Liver (tissue), 9 donors: ENCODE data around the gene KCNIP1. TPM values are rescaled to one million over a fixed set of nuclear protein-coding genes. Genes with fewer than 3 reads are reported as not detected.

Source experiments
- DNase-seq: peaks from one replicate; pipeline ENCODE4 v3.0.0-alpha.2; 2017; ENCODE audit warnings: low spot score
- H3K27ac ChIP-seq, 2 donors: one replicate each; pipeline ENCODE4 v1.7.0; 2013; ENCODE audit warnings: inconsistent platforms in 2 of 2, low read length in 2 of 2, control low read depth in 1 of 2, low read depth in 1 of 2, mild to moderate bottlenecking in 1 of 2
- H3K27me3 ChIP-seq, 4 donors: one replicate each; pipeline versions ENCODE4 v1.6.1 to v1.7.0; 2013; ENCODE audit warnings: low read length in 3 of 4, inconsistent platforms in 1 of 4, mild to moderate bottlenecking in 1 of 4, moderate library complexity in 1 of 4; ENCODE audit not compliant: control insufficient read depth in 4 of 4, insufficient read depth in 4 of 4
- H3K36me3 ChIP-seq, 4 donors: one replicate each; pipeline versions ENCODE4 v1.6.1 to v1.7.0; 2013; ENCODE audit warnings: low read length in 3 of 4, mild to moderate bottlenecking in 3 of 4, low read depth in 1 of 4, moderate library complexity in 1 of 4; ENCODE audit not compliant: control insufficient read depth in 4 of 4, insufficient read depth in 3 of 4
- H3K4me1 ChIP-seq, 4 donors: one replicate each; pipeline versions ENCODE4 v1.6.1 to v1.7.0; 2013; ENCODE audit warnings: low read length in 3 of 4, mild to moderate bottlenecking in 3 of 4, moderate library complexity in 1 of 4; ENCODE audit not compliant: control insufficient read depth in 4 of 4, insufficient read depth in 4 of 4
- H3K4me3 ChIP-seq, 3 donors: one replicate each; pipeline versions ENCODE4 v1.6.1 to v1.7.0; 2013; ENCODE audit warnings: low read length in 3 of 3, control low read depth in 1 of 3, low read depth in 1 of 3, mild to moderate bottlenecking in 1 of 3
- H3K9ac ChIP-seq, 2 donors: one replicate each; pipeline ENCODE4 v1.7.0; 2013; ENCODE audit warnings: low read length in 2 of 2, mild to moderate bottlenecking in 2 of 2, moderate library complexity in 2 of 2, control low read depth in 1 of 2, low read depth in 1 of 2
- H3K9me3 ChIP-seq, 4 donors: one replicate each; pipeline versions ENCODE4 v1.6.1 to v1.7.0; 2013; ENCODE audit warnings: low read length in 3 of 4; ENCODE audit not compliant: control insufficient read depth in 4 of 4
- GABPA ChIP-seq, 2 donors: IDR thresholded peaks in 1 of 2; conservative IDR thresholded peaks in 1 of 2; 2 replicates each; pipeline ENCODE4 v1.6.1; 2016; ENCODE audit warnings: antibody characterized with exemption in 2 of 2, mild to moderate bottlenecking in 1 of 2, moderate library complexity in 1 of 2
- HNF4A ChIP-seq, 2 donors: conservative IDR thresholded peaks; 2 replicates each; pipeline ENCODE4 v1.6.1; 2016; ENCODE audit warnings: antibody characterized with exemption in 2 of 2, mild to moderate bottlenecking in 2 of 2
- RAD21 ChIP-seq, 2 donors: IDR thresholded peaks; 2 replicates each; pipeline ENCODE4 v1.6.1; 2016; ENCODE audit warnings: antibody characterized with exemption in 2 of 2, mild to moderate bottlenecking in 2 of 2
- WGBS: extraction: QIAGEN DNeasy Blood & Tissue Kit; methylation state at CpG from one replicate; pipeline ENCODE4 v1.1.7; 2013; 5-methylcytosine and 5-hydroxymethylcytosine counted together
- polyA plus RNA-seq, 2 donors: library from polyadenylated mRNA; stranded (reverse) in 1 of 2; unstranded in 1 of 2; fragments of 200-250 nt in 1 of 2; fragments of >200 nt in 1 of 2; fragmentation: Nextera tagmentation in 1 of 2; extraction: Ambion mirVana in 1 of 2; gene quantifications; one replicate each; pipeline versions ENCODE4 v1.2.1 to v1.2.3, GENCODE V29; 2013 to 2015
- total RNA-seq, 2 donors: library from RNA; depleted of rRNA; stranded (reverse); fragments of >200 nt; gene quantifications; one replicate each; pipeline ENCODE4 v1.2.3, GENCODE V29; 2014
- TF ChIP-seq, protein P1 (sequence below): IDR thresholded peaks from 2 replicates; pipeline ENCODE4 v1.6.1; 2016; ENCODE audit warnings: antibody characterized with exemption, mild to moderate bottlenecking
- TF ChIP-seq, protein P2 (sequence below): fragments of 150-350 bp; IDR thresholded peaks from 2 replicates; pipeline ENCODE4 v1.5.1; 2017; ENCODE audit warnings: improper control_type of control experiment, low read depth, low read length; ENCODE audit not compliant: missing input control
- TF ChIP-seq, protein P3 (sequence below): IDR thresholded peaks from 2 replicates; pipeline ENCODE4 v1.6.1; 2016; ENCODE audit warnings: antibody characterized with exemption
- TF ChIP-seq, protein P4 (sequence below): IDR thresholded peaks from 2 replicates; pipeline ENCODE4 v1.6.1; 2016; ENCODE audit warnings: antibody characterized with exemption
- donor health status: healthy.
- donor health status: healthy.
- donor health status: healthy.
- donor health status: healthy.
- donor health status: healthy.

KCNIP1 gene
- total and polyA plus RNA-seq, 4 donors: 0.08 to 0.23 TPM; not detected in 2

DNA sequence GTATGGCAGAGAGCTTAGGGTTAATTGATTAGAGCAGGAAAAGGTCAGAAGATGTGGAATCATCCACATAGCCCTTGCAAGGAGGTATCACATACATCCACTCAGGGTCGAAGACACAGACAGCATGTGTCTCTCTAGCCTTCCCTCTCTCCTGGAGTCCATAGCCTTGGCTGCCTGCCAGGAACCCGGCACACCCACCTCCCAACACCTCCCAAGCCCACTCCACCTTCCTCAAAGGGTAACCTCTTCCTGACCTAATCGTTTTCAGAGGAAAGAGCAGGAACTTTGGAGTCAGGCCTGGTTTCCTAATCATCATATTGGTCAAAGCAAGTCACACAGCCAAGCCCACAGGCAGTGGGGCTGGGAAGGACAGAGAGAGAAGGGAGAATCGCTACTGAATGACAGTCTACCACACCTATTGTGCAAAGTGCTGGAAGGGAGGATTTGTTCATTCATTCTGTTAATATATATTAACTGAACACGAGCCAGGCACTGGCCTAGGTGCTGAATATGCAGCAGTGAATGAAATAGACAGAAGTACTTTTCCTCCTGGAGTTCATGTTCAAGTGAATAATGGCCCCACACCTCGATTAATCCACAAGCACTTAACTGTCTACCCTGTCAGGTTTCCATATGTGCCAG lies 107.8 kb downstream of the KCNIP1 start:
- Histone ChIP-seq H3K4me3 (no peak overlapping the region), H3K27me3 (peaks cover 0 to 3% (median under 1%) of the 10 kb centered on the region in 4 donors), H3K4me1 (no peaks in the 10 kb centered on the region), H3K27ac (no peak overlapping the region), H3K36me3 (no peaks in the 10 kb centered on the region), H3K9me3 (no peaks in the 10 kb centered on the region), H3K9ac (no peak overlapping the region)
- TF ChIP-seq, protein P1, sequence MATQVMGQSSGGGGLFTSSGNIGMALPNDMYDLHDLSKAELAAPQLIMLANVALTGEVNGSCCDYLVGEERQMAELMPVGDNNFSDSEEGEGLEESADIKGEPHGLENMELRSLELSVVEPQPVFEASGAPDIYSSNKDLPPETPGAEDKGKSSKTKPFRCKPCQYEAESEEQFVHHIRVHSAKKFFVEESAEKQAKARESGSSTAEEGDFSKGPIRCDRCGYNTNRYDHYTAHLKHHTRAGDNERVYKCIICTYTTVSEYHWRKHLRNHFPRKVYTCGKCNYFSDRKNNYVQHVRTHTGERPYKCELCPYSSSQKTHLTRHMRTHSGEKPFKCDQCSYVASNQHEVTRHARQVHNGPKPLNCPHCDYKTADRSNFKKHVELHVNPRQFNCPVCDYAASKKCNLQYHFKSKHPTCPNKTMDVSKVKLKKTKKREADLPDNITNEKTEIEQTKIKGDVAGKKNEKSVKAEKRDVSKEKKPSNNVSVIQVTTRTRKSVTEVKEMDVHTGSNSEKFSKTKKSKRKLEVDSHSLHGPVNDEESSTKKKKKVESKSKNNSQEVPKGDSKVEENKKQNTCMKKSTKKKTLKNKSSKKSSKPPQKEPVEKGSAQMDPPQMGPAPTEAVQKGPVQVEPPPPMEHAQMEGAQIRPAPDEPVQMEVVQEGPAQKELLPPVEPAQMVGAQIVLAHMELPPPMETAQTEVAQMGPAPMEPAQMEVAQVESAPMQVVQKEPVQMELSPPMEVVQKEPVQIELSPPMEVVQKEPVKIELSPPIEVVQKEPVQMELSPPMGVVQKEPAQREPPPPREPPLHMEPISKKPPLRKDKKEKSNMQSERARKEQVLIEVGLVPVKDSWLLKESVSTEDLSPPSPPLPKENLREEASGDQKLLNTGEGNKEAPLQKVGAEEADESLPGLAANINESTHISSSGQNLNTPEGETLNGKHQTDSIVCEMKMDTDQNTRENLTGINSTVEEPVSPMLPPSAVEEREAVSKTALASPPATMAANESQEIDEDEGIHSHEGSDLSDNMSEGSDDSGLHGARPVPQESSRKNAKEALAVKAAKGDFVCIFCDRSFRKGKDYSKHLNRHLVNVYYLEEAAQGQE: peak; percentile 21
- TF ChIP-seq, protein P2, sequence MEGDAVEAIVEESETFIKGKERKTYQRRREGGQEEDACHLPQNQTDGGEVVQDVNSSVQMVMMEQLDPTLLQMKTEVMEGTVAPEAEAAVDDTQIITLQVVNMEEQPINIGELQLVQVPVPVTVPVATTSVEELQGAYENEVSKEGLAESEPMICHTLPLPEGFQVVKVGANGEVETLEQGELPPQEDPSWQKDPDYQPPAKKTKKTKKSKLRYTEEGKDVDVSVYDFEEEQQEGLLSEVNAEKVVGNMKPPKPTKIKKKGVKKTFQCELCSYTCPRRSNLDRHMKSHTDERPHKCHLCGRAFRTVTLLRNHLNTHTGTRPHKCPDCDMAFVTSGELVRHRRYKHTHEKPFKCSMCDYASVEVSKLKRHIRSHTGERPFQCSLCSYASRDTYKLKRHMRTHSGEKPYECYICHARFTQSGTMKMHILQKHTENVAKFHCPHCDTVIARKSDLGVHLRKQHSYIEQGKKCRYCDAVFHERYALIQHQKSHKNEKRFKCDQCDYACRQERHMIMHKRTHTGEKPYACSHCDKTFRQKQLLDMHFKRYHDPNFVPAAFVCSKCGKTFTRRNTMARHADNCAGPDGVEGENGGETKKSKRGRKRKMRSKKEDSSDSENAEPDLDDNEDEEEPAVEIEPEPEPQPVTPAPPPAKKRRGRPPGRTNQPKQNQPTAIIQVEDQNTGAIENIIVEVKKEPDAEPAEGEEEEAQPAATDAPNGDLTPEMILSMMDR: no peak
- TF ChIP-seq GABPA (IDR thresholded peaks at IDR 0.05 in 1 of 2, conservative IDR thresholded peaks at IDR 0.05 in 1 of 2): no peak
- no peak for TF ChIP-seq HNF4A (conservative IDR thresholded peaks at IDR 0.05)
- 45% methylated on average over 6 of the region's 6 CpGs for WGBS
- no peak for DNase-seq

DNA sequence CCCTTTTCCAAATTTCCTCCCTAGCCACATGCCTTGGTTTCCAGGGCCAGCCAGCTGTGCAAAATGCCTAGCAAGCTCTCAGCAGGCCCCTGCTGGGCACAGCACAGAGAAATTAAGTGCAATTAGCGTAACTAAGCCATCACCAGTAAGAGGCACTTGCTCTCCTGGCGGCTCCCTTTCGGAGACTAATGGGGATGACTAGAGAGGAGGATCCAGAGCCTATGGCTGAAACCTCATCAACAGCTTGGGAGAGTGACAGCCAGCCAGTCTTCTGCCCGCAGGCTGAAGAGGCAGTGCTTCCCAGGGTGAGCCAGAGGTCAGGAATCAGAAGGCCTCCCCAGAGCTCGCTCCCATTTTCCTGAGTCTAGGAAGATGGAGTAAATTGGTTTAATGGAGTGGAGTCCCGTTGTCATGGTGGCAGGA lies 108.4 kb downstream of the KCNIP1 start:
- H3K27ac ChIP-seq: no peak overlapping the region
- H3K27me3 ChIP-seq: peaks cover 0 to 3% (median under 1%) of the 10 kb centered on the region in 4 donors
- no peaks in the 10 kb centered on the region for H3K4me1 ChIP-seq
- H3K9me3 ChIP-seq: no peaks in the 10 kb centered on the region
- DNase-seq: no peak
- TF ChIP-seq, protein P3, sequence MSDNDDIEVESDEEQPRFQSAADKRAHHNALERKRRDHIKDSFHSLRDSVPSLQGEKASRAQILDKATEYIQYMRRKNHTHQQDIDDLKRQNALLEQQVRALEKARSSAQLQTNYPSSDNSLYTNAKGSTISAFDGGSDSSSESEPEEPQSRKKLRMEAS: no peak
- no peak overlapping the region for H3K9ac ChIP-seq
- 74% methylated on average over 6 of the region's 6 CpGs for WGBS
- H3K36me3 ChIP-seq: no peaks in the 10 kb centered on the region
- H3K4me3 ChIP-seq: no peak overlapping the region

DNA sequence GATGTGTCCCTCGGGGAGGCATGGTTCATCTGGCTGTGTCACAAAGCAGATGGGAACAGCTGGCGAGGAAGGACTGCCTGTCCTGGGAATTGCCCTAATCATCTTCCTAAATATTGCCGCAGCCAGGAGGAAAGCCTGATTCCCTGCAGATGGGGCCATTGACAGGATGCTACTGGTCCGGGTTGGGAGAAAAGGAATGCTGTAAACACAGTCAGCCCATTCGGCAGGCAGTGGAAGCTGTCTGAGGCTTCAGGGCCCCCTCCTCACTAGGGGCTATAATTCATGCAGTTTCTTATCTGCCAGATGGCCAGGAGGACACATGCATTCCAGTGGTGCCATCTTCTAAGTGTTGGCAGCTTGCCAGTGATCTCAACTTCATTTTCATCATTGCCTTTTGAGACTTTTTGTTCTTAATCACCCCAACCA lies 110.3 kb downstream of the KCNIP1 start:
- DNase-seq: no peak
- TF ChIP-seq, protein P2: no peak
- TF ChIP-seq, protein P1: no peak
- TF ChIP-seq RAD21 (IDR thresholded peaks at IDR 0.05) (no peak), GABPA (IDR thresholded peaks at IDR 0.05 in 1 of 2, conservative IDR thresholded peaks at IDR 0.05 in 1 of 2) (no peak)
- TF ChIP-seq, protein P4, sequence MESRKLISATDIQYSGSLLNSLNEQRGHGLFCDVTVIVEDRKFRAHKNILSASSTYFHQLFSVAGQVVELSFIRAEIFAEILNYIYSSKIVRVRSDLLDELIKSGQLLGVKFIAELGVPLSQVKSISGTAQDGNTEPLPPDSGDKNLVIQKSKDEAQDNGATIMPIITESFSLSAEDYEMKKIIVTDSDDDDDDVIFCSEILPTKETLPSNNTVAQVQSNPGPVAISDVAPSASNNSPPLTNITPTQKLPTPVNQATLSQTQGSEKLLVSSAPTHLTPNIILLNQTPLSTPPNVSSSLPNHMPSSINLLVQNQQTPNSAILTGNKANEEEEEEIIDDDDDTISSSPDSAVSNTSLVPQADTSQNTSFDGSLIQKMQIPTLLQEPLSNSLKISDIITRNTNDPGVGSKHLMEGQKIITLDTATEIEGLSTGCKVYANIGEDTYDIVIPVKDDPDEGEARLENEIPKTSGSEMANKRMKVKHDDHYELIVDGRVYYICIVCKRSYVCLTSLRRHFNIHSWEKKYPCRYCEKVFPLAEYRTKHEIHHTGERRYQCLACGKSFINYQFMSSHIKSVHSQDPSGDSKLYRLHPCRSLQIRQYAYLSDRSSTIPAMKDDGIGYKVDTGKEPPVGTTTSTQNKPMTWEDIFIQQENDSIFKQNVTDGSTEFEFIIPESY: no peak
- H3K36me3 ChIP-seq: no peaks in the 10 kb centered on the region
- WGBS: 49% methylated on average over 5 of the region's 5 CpGs
- H3K9ac ChIP-seq: no peak overlapping the region
- peaks cover 0 to 4% (median under 1%) of the 10 kb centered on the region in 4 donors for H3K27me3 ChIP-seq
- no peaks in the 10 kb centered on the region for H3K4me1 ChIP-seq
- H3K4me3 ChIP-seq: no peak overlapping the region
- no peaks in the 10 kb centered on the region for H3K9me3 ChIP-seq
- H3K27ac ChIP-seq: no peak overlapping the region
